Transverse colon (tissue), 4 donors: ENCODE data around the gene SLC17A5. TPM values are rescaled to one million over a fixed set of nuclear protein-coding genes. Genes with fewer than 3 reads are reported as not detected.

ENCODE experiments used
- DNase-seq: peaks from one replicate; pipeline ENCODE4 v3.0.0-alpha.2; 2019
- H3K27ac ChIP-seq, 4 donors: fragments of 200-600 bp; sonication (generic); 2 replicates each; pipeline ENCODE4 v1.5.1; 2016 to 2018; ENCODE audit warnings: inconsistent platforms in 4 of 4
- H3K27me3 ChIP-seq: fragments of 200-600 bp; sonication (generic); 2 replicates; pipeline ENCODE4 v1.5.1; 2017; ENCODE audit warnings: inconsistent platforms
- H3K36me3 ChIP-seq, 4 donors: fragments of 200-600 bp; sonication (generic); 2 replicates each; pipeline ENCODE4 v1.5.1; 2017 to 2019; ENCODE audit warnings: inconsistent platforms in 4 of 4
- H3K4me1 ChIP-seq, 4 donors: fragments of 200-600 bp; sonication (generic); 2 replicates each; pipeline ENCODE4 v1.5.1; 2017 to 2020; ENCODE audit warnings: inconsistent platforms in 4 of 4
- H3K4me3 ChIP-seq, 4 donors: fragments of 200-600 bp; sonication (generic); 1 replicate in 1 of 4; 2 replicates in 3 of 4; pipeline versions ENCODE4 v1.5.1 to v1.6.1; 2017 to 2019; ENCODE audit warnings: inconsistent platforms in 4 of 4
- H3K9me3 ChIP-seq, 2 donors: fragments of 200-600 bp; sonication (generic); 2 replicates each; pipeline ENCODE4 v1.5.1; 2017 to 2019; ENCODE audit warnings: inconsistent platforms in 2 of 2
- EP300 ChIP-seq: sonication (generic); formaldehyde crosslinking; IDR thresholded peaks from one replicate; pipeline ENCODE4 v1.6.1; 2017; ENCODE audit warnings: antibody characterized with exemption, low read depth
- POLR2A ChIP-seq: fragments of 450-650 bp; IDR thresholded peaks from one replicate; pipeline ENCODE4 v1.6.1; 2016; ENCODE audit warnings: antibody characterized with exemption, mild to moderate bottlenecking, moderate library complexity
- POLR2AphosphoS5 ChIP-seq, 3 donors: sonication (generic); formaldehyde crosslinking; IDR thresholded peaks; one replicate each; pipeline ENCODE4 v1.6.1; 2016; ENCODE audit warnings: antibody characterized with exemption in 3 of 3
- WGBS, 2 donors: methylation state at CpG; one replicate each; pipeline ENCODE4 v1.1.5; 2018; ENCODE audit warnings: low coverage in 1 of 2; 5-methylcytosine and 5-hydroxymethylcytosine counted together
- in situ Hi-C, 4 donors: fragments of 200-750 bp; cut with MboI; loops; one replicate each; pipeline versions ENCODE4 v1.15.0 to v1.15.1; 2017; ENCODE audit warnings: low sequenced_read_pairs in 3 of 4, low pct_ligation_motif_present in 1 of 4, low pct_unique_long_range_greater_than_20kb in 1 of 4
- intact Hi-C: fragments of 100-400 bp; cut with DNase I; formaldehyde crosslinking; loops from one replicate; pipeline ENCODE4 v1.15.1; 2023; ENCODE audit warnings: low total_unique reads
- total RNA-seq, 4 donors: library from RNA; depleted of rRNA; stranded (reverse); fragments of >200 nt; gene quantifications; one replicate each; pipeline ENCODE4 v1.1.0, GENCODE V29; 2016
- TF ChIP-seq, protein P1 (sequence below), 5 experiments: fragments of 200-600 bp in 3 of 5; fragments of 450-650 bp in 2 of 5; sonication (generic) in 3 of 5; IDR thresholded peaks; 1 replicate in 2 of 5; 2 replicates in 3 of 5; pipeline ENCODE4 v1.5.1; 2016 to 2017; ENCODE audit warnings: antibody characterized with exemption in 5 of 5, inconsistent platforms in 3 of 5, mild to moderate bottlenecking in 2 of 5, moderate library complexity in 1 of 5

Gene SLC17A5
- total RNA-seq, 4 donors from 2014 or later, result 13.7 to 57.3 (median 32.8) TPM

DNA sequence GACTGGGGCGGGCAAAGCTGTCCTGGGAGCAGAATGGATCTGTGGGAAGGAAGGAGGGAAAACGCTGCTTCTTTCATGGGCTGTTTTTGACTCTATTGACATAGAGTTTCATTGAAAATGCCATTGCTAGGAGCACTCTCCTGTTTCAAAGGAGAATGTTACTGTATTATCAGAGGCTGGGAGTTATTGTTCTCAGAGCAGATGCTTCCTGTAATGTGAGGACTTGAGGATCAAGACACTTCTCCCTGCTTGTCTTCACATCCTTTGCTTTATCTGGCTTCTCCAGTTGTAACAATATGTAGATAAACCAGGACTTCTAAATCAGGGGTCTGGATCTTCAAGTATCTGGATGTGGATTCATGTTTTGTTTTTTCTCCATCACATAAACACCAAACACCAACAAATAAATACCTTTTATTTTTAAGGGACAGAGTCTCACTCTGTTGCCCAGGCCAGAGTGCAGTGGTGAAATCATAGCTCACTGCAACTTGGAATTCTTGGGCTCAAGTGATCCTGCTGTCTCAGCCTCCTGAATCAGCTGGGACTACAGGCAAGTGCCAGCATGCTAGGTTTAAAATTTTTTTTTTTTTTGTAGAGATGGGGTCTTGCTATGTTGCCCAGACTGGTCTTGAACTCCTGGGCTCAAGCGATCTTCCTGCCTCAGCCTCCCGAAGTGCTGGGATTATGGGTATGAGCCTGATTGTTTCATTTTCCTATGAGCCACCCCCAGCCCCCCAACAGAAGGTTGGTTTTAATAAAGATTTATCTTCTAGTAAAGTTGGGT lies 46.1 kb upstream of the SLC17A5 start:
- in situ Hi-C loops, result no loop called here
- no peak for DNase-seq
- TF ChIP-seq POLR2A, result no peak
- TF ChIP-seq, protein P1, sequence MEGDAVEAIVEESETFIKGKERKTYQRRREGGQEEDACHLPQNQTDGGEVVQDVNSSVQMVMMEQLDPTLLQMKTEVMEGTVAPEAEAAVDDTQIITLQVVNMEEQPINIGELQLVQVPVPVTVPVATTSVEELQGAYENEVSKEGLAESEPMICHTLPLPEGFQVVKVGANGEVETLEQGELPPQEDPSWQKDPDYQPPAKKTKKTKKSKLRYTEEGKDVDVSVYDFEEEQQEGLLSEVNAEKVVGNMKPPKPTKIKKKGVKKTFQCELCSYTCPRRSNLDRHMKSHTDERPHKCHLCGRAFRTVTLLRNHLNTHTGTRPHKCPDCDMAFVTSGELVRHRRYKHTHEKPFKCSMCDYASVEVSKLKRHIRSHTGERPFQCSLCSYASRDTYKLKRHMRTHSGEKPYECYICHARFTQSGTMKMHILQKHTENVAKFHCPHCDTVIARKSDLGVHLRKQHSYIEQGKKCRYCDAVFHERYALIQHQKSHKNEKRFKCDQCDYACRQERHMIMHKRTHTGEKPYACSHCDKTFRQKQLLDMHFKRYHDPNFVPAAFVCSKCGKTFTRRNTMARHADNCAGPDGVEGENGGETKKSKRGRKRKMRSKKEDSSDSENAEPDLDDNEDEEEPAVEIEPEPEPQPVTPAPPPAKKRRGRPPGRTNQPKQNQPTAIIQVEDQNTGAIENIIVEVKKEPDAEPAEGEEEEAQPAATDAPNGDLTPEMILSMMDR (IDR thresholded peaks at IDR 0.05), result no peak
- TF ChIP-seq EP300, result no peak
- WGBS, 2 donors, result 70 to 77% methylated on average over 3 to 4 of the region's 4 CpGs
- Histone ChIP-seq H3K4me3 (no peak overlapping the region), H3K27me3 (peaks cover 16% of the 10 kb centered on the region), H3K27ac (no peak overlapping the region), H3K9me3 (no peaks in the 10 kb centered on the region), H3K36me3 (no peaks in the 10 kb centered on the region), H3K4me1 (peaks cover 3 to 30% (median 7%) of the 10 kb centered on the region in 4 donors)
- intact Hi-C loops, result no loop called here

GRCh38 chr6:73696966-73697655 lies 43.3 kb upstream of the SLC17A5 start:
- intact Hi-C loops, result no loop called here
- Histone ChIP-seq H3K4me1 (peaks cover 3 to 20% (median 8%) of the 10 kb centered on the region in 4 donors), H3K9me3 (no peaks in the 10 kb centered on the region), H3K36me3 (no peaks in the 10 kb centered on the region), H3K4me3 (peak overlapping the region in 2 of 4 donors; percentile 40 to 57), H3K27me3 (peaks cover 25% of the 10 kb centered on the region), H3K27ac (peak overlapping the region in 3 of 4 donors; percentile 80 to 88 (median 84))
- DNase-seq, result no peak
- WGBS, 2 donors, result 66 to 75% methylated on average over 9 to 10 of the region's 10 CpGs
- TF ChIP-seq, protein P1 (IDR thresholded peaks at IDR 0.05), result no peak
- in situ Hi-C loops, result no loop called here

DNA sequence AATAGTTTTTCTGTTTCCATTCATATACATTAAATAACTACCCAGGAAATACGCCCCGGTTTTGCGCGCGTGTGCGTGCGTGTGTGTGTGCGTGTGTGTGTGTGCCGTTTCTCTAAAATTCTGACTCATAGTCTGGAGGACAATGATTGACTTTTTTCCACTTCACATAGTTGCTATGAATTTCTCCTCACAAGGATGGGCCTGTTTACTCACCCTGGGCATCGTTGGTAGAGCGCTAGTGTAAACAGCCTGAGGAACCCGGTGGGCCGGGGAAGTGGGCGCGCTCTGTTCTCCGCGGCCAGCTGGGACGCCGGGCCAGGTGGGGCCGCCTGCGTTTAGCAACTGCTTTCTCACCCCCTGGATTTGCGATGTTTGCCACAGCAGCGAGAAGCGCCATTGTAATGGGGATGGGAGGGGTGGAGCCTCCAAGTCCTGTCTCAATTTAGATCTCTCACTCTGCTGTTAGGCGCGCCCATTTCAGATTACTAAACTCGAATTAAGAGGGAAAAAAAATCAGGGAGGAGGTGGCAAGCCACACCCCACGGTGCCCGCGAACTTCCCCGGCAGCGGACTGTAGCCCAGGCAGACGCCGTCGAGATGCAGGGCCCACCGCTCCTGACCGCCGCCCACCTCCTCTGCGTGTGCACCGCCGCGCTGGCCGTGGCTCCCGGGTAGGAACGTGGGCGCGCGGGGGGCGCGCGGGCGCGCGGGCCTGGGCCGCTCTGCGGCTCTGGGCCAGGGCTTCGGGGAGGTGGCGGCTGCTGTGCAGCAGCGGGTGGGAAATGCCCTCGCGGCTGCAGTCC lies 42.0 kb upstream of the SLC17A5 start, which contains the start of gene CD109:
TSS of gene CD109 (plus strand) at position 585 of the 803 bp plus-strand sequence. CDS start at position 598, 13 bp downstream.
- no peaks in the 10 kb centered on the region for H3K9me3 ChIP-seq
- 2 to 3% methylated on average over 9 to 61 of the region's 61 CpGs for WGBS, 2 donors
- no peaks in the 10 kb centered on the region for H3K36me3 ChIP-seq
- peak within 1 kb of the TSS; percentile 40 to 57 (median 46) for H3K4me3 ChIP-seq
- TF ChIP-seq EP300 (no peak), POLR2A (peak; percentile 24), POLR2AphosphoS5 (IDR thresholded peaks at IDR 0.05) (peak in 2 of 3 donors; percentile 18 to 49)
- DNase-seq, result peak; percentile 11
- in situ Hi-C loops (no loop called here), intact Hi-C loops (no loop called here)
- peaks cover 3 to 20% (median 8%) of the 10 kb centered on the region in 4 donors for H3K4me1 ChIP-seq
- peak within 1 kb of the TSS; percentile 69 to 88 (median 82) for H3K27ac ChIP-seq
- H3K27me3 ChIP-seq, result peaks cover 25% of the 10 kb centered on the region

- peak overlapping the region in 1 of 4 donors; percentile 44 for H3K4me3 ChIP-seq
- H3K27ac ChIP-seq, result peak overlapping the region; percentile 69 to 88 (median 82)
- no peaks in the 10 kb centered on the region for H3K36me3 ChIP-seq
- intact Hi-C loops, result no loop called here
- DNase-seq, result no peak
- TF ChIP-seq, protein P1 (IDR thresholded peaks at IDR 0.05), result no peak
- TF ChIP-seq POLR2A (no peak), POLR2AphosphoS5 (IDR thresholded peaks at IDR 0.05) (no peak), EP300 (no peak)
- 58 to 62% methylated on average over 2 to 5 of the region's 5 CpGs for WGBS, 2 donors
- in situ Hi-C loops, result no loop called here
- H3K27me3 ChIP-seq, result peaks cover 25% of the 10 kb centered on the region
- no peaks in the 10 kb centered on the region for H3K9me3 ChIP-seq
- peaks cover 3 to 20% (median 8%) of the 10 kb centered on the region in 4 donors for H3K4me1 ChIP-seq
Measured at GRCh38 chr6:73694711-73695411, 41.1 kb upstream of the SLC17A5 start.
